ENCODE data around the gene SNTB2. TPM values are rescaled to one million over a fixed set of nuclear protein-coding genes. Genes with fewer than 3 reads are reported as not detected.

Gene SNTB2
- total and polyA plus RNA-seq, 9 of the 15 experiments (the other 6 are each of a cell fraction or from before 2014, with no cell fraction given) = 1.2 to 13.7 (median 5.7) TPM

GRCh38 chr16:69266334-69267063 is 79.5 kb downstream of the SNTB2 start:
- no peaks in the 10 kb centered on the region for H4K20me1 ChIP-seq (replicated peaks; ENCODE audit: control insufficient read depth, insufficient read depth, low read length)
- H3K4me1 ChIP-seq (replicated peaks in 1 of 2; ENCODE audit: control insufficient read depth in 2 of 2, insufficient read depth in 2 of 2, low read length in 2 of 2) = peaks cover 7 to 11% of the 10 kb centered on the region in 2 experiments; a peak in 4 of 5 replicates
- no peak overlapping the region for H3K4me2 ChIP-seq (ENCODE audit: insufficient read depth, low read length)
- peaks cover 9% of the 10 kb centered on the region; the same call in 2 of the 3 replicates for H3K36me3 ChIP-seq (ENCODE audit: control insufficient read depth, insufficient read depth, low read length)
- ATAC-seq (no peak), DNase-seq (ENCODE audit: extremely low read depth in 1 of 4, low spot score in 3 of 4) (no peak), FAIRE-seq (no peak)
- TF ChIP-seq ZNF224 (CRISPR knock-in tag; IDR thresholded peaks at IDR 0.05) (no peak), KDM1A (IDR thresholded peaks at IDR 0.05) (peak in 1 of 2 experiments; percentile 28; a peak in 1 of 4 replicates), BCOR (IDR thresholded peaks at IDR 0.05) (peak; percentile 21; the same call in 1 of the 2 replicates), ZNF121 (CRISPR knock-in tag; conservative IDR thresholded peaks at IDR 0.05) (peak; percentile 85)
- ChIA-PET CTCF (ENCODE audit: low intra/inter-chr PET ratio) (no interaction called here), POLR2A (no interaction called here)
- no peak overlapping the region for H3K4me3 ChIP-seq
- no peaks in the 10 kb centered on the region for H3K27me3 ChIP-seq (ENCODE audit: control insufficient read depth in 2 of 2, insufficient read depth in 2 of 2, low read length in 2 of 2)
- H2AFZ ChIP-seq (ENCODE audit: low read depth, low read length) = no peak overlapping the region
- H3K9me1 ChIP-seq (ENCODE audit: control insufficient read depth, insufficient read depth, low read length) = no peaks in the 10 kb centered on the region
- H3K9me3 ChIP-seq (replicated peaks; ENCODE audit: control insufficient read depth, insufficient read depth, low read depth, low read length) = no peaks in the 10 kb centered on the region; the same call in 1 of the 2 replicates
- 57% methylated on average over 3 of the region's 4 CpGs for WGBS (ENCODE audit: insufficient coverage, low coverage, missing lambda C conversion rate)
- no peak overlapping the region for H3K27ac ChIP-seq (ENCODE audit: extremely low read depth, low read depth, low read length)
- no peaks in the 10 kb centered on the region for H3K79me2 ChIP-seq (ENCODE audit: control insufficient read depth, insufficient read depth, low read length)
- intact Hi-C loops (cut with micrococcal nuclease) (no loop called here), in situ Hi-C loops (cut with MboI) (no loop called here)
- no TSS peak for BruUV-seq (replicated peaks)
- no peak overlapping the region for H3K9ac ChIP-seq (ENCODE audit: insufficient read depth in 1 of 2, low read depth in 2 of 2, low read length in 2 of 2)

- H3K9ac ChIP-seq (ENCODE audit: insufficient read depth in 1 of 2, low read depth in 2 of 2, low read length in 2 of 2) = peak overlapping the region in 1 of 2 experiments; percentile 24; a peak in 1 of 4 replicates
- DNase-seq (ENCODE audit: extremely low read depth in 1 of 4, low spot score in 3 of 4) (peak; percentile 14 to 77 (median 30)), FAIRE-seq (peak; percentile 89), ATAC-seq (peak; percentile 89)
- no peaks in the 10 kb centered on the region for H3K79me2 ChIP-seq (ENCODE audit: control insufficient read depth, insufficient read depth, low read length)
- H3K4me3 ChIP-seq = no peak overlapping the region
- intact Hi-C loops (cut with micrococcal nuclease) (no loop called here), in situ Hi-C loops (cut with MboI) (no loop called here)
- no peaks in the 10 kb centered on the region for H3K9me1 ChIP-seq (ENCODE audit: control insufficient read depth, insufficient read depth, low read length)
- no peaks in the 10 kb centered on the region for H3K27me3 ChIP-seq (ENCODE audit: control insufficient read depth in 2 of 2, insufficient read depth in 2 of 2, low read length in 2 of 2)
- peaks cover 9% of the 10 kb centered on the region; the same call in 2 of the 3 replicates for H3K36me3 ChIP-seq (ENCODE audit: control insufficient read depth, insufficient read depth, low read length)
- WGBS (ENCODE audit: insufficient coverage, low coverage, missing lambda C conversion rate) = 3% methylated on average over 4 of the region's 4 CpGs
- POLR2A ChIA-PET = interaction anchor here (0.6 to 1.2 kb wide), 3 partner anchors 11 to 94 kb away, joined by 3 to 4 read pairs (median 3); no protein-coding TSS in a partner anchor
- CTCF ChIA-PET (ENCODE audit: low intra/inter-chr PET ratio) = no interaction called here
- H2AFZ ChIP-seq (ENCODE audit: low read depth, low read length) = peak overlapping the region; percentile 49; the same call in 1 of the 2 replicates
- no TSS peak for BruUV-seq (replicated peaks)
- H3K4me1 ChIP-seq (replicated peaks in 1 of 2; ENCODE audit: control insufficient read depth in 2 of 2, insufficient read depth in 2 of 2, low read length in 2 of 2) = peaks cover 7 to 11% of the 10 kb centered on the region in 2 experiments; a peak in 4 of 5 replicates
- H4K20me1 ChIP-seq (replicated peaks; ENCODE audit: control insufficient read depth, insufficient read depth, low read length) = no peaks in the 10 kb centered on the region
- peak overlapping the region; percentile 17 for H3K4me2 ChIP-seq (ENCODE audit: insufficient read depth, low read length)
- no peaks in the 10 kb centered on the region; the same call in 1 of the 2 replicates for H3K9me3 ChIP-seq (replicated peaks; ENCODE audit: control insufficient read depth, insufficient read depth, low read depth, low read length)
- peak overlapping the region; percentile 61 for H3K27ac ChIP-seq (ENCODE audit: extremely low read depth, low read depth, low read length)
- TF ChIP-seq MITF (IDR thresholded peaks at IDR 0.05) = peak; percentile 45; the same call in 1 of the 2 replicates
- 0 out of 2 replicates have a peak, but pooled peaks have one; percentile 24 for TF ChIP-seq ZNF766 (CRISPR knock-in tag; conservative IDR thresholded peaks at IDR 0.05)
- no peak for TF ChIP-seq ELF2 (CRISPR knock-in tag; IDR thresholded peaks at IDR 0.05)
- no peak for TF ChIP-seq NONO (IDR thresholded peaks at IDR 0.05; ENCODE audit: low read depth in 2 of 2, low read length in 1 of 2)
- no peak; the same call in 1 of the 2 replicates for TF ChIP-seq ARID3A (IDR thresholded peaks at IDR 0.05; ENCODE audit: borderline replicate concordance, low read depth, low read length)
- TF ChIP-seq SAP30 (IDR thresholded peaks at IDR 0.05; ENCODE audit: borderline replicate concordance, insufficient read depth, low read depth, low read length, poor library complexity, severe bottlenecking) = no peak
- TF ChIP-seq STAT5B (CRISPR knock-in tag; IDR thresholded peaks at IDR 0.05) = no peak
Observed at GRCh38 chr16:69267633-69268032, 80.7 kb downstream of the SNTB2 start.

Measured in K562 (cell line).